ENCODE results near the gene TRIM9. TPM values are rescaled to one million over a fixed set of nuclear protein-coding genes. Genes with fewer than 3 reads are reported as not detected.

TRIM9 gene
- total and polyA plus RNA-seq, 9 of the 15 experiments (the other 6 are each of a cell fraction or from before 2014, with no cell fraction given), result 0.03 to 0.15 (median 0.04) TPM; not detected in 4

DNA sequence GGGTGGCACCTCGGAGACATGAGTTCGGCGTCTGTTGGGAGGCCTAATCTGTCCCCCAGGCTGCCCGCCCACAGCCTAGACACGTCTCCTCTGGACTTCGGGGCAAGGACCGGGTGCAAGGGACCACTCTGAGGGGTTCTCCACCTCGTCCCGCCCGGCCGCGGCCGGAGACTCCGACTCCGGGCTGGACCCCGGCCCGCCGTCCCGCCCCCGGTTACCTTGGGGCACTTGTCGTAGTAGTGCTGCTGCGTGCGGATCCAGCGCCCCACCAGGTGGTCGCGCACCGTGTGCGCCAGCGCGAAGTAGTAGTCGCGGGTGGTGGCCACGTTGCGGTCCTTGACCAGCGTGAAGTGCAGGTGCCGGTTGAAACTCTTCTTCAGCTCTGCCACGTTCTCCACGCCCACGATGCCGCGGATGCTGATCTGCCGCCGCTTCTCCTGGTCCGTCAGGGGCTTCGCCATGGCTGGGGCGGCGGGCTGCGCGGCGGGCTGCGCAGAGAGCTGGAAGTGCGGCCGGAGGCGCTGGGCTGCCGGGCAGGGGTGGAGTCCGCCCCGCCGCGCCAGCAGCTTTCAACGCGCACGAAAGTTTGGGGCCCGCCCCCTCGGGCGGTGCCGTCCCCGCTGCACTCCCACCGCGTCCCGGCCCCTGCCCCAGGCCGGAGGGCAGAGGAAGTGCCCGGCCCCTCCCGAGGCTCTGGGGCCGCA lies 150.8 kb downstream of the TRIM9 start, which contains the start of gene PYGL (continued):
- TF ChIP-seq RREB1 (CRISPR knock-in tag; IDR thresholded peaks at IDR 0.05), result 0 out of 2 replicates have a peak, but pooled peaks have one; percentile 42
- TF ChIP-seq SUPT5H (IDR thresholded peaks at IDR 0.05), result peak; percentile 64
- TF ChIP-seq POLR2G (IDR thresholded peaks at IDR 0.05; ENCODE audit: low read depth, low read length), result peak; percentile 93
- TF ChIP-seq, protein P1, sequence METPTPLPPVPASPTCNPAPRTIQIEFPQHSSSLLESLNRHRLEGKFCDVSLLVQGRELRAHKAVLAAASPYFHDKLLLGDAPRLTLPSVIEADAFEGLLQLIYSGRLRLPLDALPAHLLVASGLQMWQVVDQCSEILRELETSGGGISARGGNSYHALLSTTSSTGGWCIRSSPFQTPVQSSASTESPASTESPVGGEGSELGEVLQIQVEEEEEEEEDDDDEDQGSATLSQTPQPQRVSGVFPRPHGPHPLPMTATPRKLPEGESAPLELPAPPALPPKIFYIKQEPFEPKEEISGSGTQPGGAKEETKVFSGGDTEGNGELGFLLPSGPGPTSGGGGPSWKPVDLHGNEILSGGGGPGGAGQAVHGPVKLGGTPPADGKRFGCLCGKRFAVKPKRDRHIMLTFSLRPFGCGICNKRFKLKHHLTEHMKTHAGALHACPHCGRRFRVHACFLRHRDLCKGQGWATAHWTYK (CRISPR knock-in tag; IDR thresholded peaks at IDR 0.05), result 0 out of 2 replicates have a peak, but pooled peaks have one; percentile 16
- peak; percentile 64 for TF ChIP-seq HNRNPLL (IDR thresholded peaks at IDR 0.05; ENCODE audit: low read depth, low read length, poor library complexity, severe bottlenecking)
- TF ChIP-seq HDAC8 (tag; IDR thresholded peaks at IDR 0.05), result no peak
- TF ChIP-seq ZNF445 (CRISPR knock-in tag; IDR thresholded peaks at IDR 0.05; ENCODE audit: low read depth), result no peak
- no peak for TF ChIP-seq NR0B1 (IDR thresholded peaks at IDR 0.05; ENCODE audit: partially characterized antibody)
- TF ChIP-seq MEIS2 (IDR thresholded peaks at IDR 0.05; ENCODE audit: partially characterized antibody), result peak; percentile 72
- peak; percentile 83 for TF ChIP-seq ZFX (CRISPR knock-in tag; IDR thresholded peaks at IDR 0.05)
- TF ChIP-seq POLR2B (IDR thresholded peaks at IDR 0.05; ENCODE audit: low read depth, partially characterized antibody), result peak; percentile 59
- 0 out of 2 replicates have a peak, but pooled peaks have one; percentile 5 for TF ChIP-seq SPI1 (IDR thresholded peaks at IDR 0.05; ENCODE audit: borderline replicate concordance, low read depth, low read length)
- TF ChIP-seq CREM (IDR thresholded peaks at IDR 0.05; ENCODE audit: low read depth), result peak; percentile 18; the same call in 1 of the 2 replicates
- TF ChIP-seq SIN3A (IDR thresholded peaks at IDR 0.05; ENCODE audit: borderline replicate concordance in 2 of 2, control insufficient read depth in 1 of 2, low read depth in 2 of 2, low read length in 2 of 2), result 0 out of 4 replicates have a peak, but pooled peaks of 1 of the 2 experiments have one; percentile 42
- TF ChIP-seq NRF1 (conservative IDR thresholded peaks at IDR 0.05 in 1 of 2, IDR thresholded peaks at IDR 0.05 in 1 of 2), result peak; percentile 92 to 93
- no peak for TF ChIP-seq HINFP (tag; conservative IDR thresholded peaks at IDR 0.05; ENCODE audit: low read depth)
- TF ChIP-seq TBP (optimal IDR thresholded peaks at IDR 0.05; ENCODE audit: low read depth, low read length), result peak; percentile 52

All from K562 (cell line).